Measurements from ENCODE around the gene SIGMAR1.

The SIGMAR1 gene

DNA sequence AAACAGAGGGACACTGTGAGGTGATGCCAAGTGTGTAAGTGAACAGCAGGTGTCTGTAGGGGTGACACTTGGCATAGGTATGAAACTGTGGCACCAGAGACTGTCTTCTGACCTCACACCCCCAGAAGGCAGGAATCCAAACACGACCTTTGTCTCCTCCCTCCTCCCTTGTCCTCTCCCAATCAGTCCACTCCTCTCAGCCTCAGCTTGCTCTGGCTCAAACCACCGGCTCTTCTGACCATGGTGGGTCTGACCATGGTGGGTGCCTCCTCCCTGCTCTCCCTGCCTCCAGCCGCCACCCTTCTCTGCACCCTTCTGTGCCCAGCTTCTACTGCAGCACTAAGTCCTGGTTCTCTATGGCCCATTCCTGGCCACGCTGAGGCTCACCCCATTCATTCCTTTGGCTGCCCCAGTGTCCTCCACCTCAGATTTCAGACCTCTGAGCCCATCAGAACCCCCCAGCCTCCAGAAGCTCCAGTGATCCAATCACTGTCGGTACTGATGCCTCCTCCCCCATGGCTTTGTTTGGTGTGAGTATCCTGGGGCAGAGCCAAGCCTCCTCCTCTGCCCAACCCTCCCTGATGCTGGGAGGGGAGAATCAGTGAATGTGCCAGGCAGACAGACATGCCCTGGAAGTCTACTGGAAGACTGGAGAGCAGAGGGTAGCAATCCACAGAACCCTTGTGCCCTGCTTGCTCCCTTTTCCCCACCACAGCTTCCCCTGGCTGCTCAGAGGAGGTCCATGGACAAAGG, 7.0 kb downstream of the SIGMAR1 start:
- DNase-seq (ENCODE audit: low spot score): no peak

DNA sequence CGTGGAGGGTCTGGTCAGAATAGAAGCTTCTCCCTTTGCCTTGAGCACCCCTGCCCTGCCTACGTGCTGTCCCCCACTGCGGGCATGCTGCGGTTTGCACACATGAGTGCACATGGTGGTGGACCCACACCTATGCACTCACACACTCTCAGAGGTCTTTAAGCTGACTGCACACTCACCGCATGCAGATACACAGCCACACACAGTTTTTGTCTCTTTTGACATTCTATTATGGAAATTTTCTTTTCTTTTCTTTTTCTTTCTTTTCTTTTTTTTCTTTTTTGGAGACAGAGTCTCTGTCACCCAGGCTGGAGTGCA, 8.1 kb downstream of the SIGMAR1 start:
- no peak for DNase-seq (ENCODE audit: low spot score)

DNA sequence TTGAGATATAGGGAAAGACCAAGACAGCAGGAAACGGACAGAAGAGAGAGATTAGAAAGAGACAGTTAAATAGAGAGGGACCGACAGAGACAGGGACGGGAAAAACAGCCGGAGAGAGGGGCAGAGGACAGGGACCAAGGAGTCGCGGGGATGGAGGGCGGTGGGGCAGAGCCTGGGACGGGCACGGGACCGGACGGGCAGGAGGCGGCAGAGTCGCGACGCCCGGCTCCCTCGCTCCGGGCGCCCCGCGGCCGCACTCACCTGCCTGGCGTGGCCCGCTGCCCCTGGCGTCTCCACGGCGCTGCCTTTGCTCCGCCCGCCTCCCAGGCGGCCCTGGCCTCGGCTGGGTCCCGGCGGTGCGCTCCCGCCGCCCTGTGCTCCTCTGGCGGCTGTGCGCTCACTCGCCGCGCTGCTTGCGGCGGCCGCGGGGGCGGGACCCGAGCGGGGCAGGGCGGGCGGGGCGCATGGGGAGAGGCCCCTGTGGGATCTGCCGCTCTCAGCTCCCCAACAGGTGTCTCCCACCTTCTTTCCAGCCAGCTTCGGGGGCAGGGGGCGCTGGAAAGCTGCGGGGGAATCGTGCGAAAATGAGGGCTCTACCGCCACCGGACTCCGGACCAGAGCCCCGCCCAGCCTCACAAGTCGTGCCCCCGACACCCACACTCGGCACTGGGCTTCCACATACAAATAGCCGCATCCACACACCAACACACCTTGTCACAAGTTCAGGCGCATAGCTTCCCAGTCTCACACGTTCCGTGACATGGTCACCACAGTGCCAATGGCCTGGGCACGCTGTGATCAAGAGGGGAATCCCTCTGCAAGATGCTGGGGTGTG, 8.7 kb downstream of the SIGMAR1 start, which contains the start of gene ARID3C:
ARID3C (minus strand) TSS at position 411 of the 835 bp plus-strand sequence. CDS start 1,052 bp downstream, outside the sequence.
- DNase-seq (ENCODE audit: low spot score): peak; percentile 67

DNA sequence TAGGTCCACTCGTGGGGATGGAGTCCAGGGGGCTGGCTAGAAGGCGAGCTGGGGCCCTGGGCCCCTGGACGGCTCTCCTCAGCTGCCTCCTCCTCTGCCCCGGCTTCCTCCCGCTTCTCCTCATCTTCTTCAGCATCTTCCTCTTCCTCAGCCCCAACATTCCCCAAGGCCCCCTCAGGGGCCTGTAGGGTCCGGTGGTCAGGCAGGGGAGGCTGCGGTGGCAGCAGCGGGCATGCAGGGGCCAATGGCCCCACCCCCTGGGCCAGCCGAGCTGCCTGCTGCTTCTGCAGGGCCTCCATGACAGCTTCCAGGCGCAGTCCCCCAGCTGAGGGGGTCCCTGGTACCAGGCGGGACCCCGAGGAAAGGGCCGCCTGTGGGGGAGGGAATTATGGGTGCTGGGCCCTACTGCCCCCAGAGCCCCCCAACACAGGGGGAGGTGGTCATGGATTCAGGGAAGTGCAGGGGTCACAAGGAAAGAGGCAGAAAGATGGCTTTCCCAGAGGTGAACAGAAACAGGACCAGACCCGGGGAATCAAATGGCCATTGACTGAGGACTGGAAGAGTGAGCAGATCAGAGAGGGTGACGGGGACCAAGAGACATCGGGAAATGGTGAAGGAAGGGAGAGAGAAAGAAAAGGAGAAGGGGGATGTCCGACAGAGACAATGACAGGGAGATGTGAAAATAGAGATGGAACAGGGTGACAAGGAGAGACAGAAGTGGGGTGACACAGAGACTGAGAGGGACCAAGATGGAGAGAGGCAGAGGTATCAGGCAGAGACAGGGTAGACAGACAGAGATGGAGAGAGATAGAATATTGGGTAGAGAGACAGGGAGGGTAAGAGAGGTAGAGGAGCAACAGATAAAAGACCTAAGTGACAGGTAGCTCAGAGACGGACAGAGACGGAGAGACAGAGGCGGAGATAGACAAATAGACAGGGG, 9.6 kb downstream of the SIGMAR1 start:
- no peak for DNase-seq (ENCODE audit: low spot score)

DNA sequence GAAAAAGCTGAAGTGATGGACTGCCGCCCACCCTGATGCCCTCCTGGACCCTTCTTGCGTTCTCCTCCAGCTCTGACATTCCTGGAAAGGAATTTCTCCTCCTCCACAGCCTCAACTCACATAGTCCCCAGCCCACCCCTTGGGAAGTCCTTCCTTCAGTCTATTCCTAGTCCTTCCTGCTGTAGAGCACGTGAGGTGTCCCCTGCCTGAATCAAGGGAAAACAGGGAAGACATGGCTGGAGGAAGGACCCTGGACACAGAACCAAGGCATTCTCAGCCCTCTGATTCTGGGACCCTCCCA, 12.5 kb downstream of the SIGMAR1 start:
- DNase-seq (ENCODE audit: low spot score): no peak

DNA sequence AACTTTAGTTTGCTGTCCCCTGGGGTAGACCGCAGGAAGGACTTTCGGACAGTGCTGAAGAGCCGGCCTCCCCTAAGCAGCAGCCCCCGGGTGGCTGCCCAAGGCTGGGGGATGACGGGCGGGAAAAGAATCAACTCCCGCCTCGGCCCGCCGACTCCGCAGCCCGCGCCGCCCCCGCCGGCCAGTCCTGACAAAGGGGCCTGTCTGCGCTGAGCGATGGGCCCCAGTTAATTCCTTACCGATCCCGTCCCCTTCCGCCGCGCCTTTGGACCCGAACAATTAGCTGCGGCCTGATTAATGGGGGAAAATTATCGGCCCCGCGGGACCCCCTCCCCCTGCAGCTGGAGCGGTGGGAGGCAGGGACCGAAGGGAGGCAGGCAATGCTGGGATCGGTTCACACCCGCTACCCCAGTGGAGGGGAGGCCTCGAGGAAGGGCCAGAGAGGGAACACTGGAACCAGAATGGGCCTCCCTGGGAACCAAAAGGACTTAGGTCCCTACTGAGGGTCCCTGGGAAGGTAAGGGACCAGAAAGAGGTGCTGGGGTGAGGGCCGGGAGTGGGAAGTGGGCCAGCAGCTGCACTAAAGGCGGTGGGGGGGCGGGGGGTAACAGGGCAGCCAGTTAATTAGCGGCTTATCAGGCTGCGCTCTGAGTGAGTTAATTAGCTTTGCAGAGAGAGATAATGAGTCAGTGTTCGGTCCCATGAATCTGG, 13.0 kb downstream of the SIGMAR1 start:
- no peak for DNase-seq (ENCODE audit: low spot score)

DNA sequence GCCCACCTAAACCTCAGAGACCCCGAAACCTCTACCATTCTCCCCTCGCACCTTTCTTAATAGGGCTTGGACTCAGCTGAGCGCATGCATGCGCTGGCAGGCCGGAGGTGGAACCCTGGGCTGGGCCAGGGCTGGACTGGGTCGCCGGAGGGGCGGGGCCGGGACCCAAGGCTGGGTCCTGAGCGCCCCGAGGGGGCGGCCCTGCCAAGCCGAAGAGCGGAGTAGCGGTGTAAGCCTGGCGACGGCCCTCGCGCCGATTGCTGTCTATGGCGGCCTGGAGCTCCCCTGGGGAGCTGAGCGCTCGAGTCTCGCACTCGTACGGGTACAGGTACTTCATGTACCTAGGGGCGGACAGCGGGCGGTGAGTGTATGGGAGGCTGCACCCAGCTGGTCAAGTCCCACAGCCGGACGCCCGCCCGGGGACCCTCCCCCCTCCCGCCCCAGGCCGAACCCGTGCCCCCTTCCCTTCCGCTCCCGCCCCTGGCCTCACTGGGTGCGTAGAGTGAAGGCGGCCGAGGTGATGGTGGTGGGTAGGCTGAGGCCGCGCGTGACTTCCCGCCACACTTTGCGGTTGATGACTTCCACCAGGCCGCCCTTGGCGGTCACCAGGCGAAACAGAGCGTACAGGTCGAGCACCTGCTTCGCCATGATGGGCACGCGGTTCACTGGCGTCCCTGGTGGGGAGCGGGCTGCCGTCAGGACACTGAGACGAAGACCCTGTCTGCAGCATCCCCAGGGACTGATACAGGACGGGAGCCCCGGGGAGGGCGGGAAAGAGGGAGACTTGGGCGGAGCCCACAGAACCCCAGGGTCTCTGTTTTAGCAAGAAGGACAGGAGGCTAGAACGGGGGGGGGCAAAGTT, 14.0 kb downstream of the SIGMAR1 start:
- no peak for DNase-seq (ENCODE audit: low spot score)

DNA sequence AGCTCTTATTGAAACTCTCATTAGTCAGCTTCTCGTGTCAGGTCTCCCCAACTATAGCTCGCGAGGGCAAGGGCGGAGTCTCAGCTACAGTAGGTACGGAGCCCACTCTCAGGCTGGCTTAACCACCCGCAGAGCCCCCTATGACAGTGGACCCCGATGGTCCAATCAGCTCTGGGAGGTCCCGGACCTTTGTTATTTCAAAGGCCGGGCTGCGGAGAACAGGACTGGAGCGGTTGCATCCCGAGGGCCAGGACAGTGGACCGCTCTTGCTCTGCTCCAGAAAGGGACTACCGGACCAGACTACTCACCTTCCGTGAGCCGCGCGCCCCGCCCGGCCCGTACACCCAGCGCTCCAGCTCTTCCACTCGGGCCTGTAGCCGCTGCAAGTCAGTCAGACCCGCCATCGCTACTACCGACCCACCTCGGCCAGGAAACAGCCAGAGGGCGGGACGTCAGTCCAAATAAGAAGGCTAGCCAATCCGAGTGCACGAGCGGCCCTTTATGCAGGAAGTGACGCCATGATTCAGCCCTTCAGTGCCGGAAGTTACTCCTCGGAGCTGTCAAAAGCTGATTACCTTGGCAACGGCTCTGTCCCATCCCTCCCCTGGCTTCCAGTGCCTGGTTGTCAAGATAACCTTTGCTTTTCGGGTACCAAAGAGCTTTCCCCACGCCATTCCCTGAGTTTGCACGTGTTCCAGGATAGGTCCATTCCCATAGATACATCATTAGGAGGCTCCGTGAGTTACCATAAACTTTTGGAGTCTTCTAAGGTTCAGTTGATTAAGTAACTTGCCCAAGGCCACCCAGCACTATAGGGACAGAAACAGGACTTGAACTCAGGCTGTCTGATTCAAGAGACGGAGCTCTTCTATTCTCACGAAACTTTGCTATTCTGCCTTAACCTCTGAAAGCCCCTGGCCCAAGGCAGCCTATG, 17.3 kb downstream of the SIGMAR1 start, which contains the start of gene DCTN3:
DCTN3 (minus strand) TSS at position 435 of the 934 bp plus-strand sequence; CDS start at position 404, 31 bp downstream.
- DNase-seq (ENCODE audit: low spot score): peak; percentile 97

DNA sequence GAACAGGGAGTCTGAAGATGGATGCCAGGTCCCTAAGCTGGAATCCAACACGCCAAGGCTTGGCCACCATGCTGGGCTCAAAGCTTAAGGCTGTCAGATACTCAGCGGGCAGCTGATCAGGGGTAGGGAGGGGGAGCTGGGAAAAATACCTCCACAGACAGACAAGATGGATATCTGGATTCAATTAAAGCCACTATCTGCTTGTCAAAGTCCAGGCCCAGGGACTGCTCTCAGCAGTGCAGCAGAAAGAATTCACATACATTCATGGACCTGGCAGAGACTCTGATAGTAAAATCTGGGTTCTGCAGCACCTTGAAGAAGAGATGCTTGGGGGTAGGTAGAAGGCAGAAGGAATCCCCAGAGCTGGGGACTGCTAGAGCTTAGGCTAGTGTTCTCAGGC, 22.5 kb downstream of the SIGMAR1 start:
- no peak for DNase-seq (ENCODE audit: low spot score)

DNA sequence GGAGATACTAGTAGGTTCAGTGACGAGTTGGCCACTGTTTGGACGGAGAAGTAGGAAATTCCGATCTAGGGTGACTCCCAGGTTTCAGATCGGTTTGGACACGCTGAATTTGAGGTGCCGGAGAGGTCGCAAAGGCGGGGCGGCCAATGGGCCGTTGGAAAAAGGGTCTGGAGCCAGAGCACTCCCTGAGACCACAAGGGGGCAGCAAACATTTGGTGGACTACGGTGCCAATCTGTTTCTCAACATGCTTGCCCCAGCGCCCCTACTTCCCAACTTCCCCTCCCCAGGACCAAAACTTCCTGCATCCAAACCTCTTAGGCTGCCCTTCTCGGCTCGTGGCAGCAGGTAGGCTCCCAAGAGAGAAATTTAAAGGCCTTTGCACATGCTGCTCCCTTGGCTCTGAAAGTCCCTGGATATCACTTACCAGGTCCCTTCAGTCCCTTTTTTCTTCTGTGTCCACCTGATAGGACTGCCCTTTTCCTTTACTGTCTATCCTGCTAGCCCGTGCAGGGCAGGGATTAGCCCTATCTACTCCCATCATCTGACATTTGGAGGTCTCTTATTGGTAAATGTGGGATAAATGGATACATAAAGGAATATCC, 24.7 kb downstream of the SIGMAR1 start:
- peak; percentile 88 for DNase-seq (ENCODE audit: low spot score)

DNA sequence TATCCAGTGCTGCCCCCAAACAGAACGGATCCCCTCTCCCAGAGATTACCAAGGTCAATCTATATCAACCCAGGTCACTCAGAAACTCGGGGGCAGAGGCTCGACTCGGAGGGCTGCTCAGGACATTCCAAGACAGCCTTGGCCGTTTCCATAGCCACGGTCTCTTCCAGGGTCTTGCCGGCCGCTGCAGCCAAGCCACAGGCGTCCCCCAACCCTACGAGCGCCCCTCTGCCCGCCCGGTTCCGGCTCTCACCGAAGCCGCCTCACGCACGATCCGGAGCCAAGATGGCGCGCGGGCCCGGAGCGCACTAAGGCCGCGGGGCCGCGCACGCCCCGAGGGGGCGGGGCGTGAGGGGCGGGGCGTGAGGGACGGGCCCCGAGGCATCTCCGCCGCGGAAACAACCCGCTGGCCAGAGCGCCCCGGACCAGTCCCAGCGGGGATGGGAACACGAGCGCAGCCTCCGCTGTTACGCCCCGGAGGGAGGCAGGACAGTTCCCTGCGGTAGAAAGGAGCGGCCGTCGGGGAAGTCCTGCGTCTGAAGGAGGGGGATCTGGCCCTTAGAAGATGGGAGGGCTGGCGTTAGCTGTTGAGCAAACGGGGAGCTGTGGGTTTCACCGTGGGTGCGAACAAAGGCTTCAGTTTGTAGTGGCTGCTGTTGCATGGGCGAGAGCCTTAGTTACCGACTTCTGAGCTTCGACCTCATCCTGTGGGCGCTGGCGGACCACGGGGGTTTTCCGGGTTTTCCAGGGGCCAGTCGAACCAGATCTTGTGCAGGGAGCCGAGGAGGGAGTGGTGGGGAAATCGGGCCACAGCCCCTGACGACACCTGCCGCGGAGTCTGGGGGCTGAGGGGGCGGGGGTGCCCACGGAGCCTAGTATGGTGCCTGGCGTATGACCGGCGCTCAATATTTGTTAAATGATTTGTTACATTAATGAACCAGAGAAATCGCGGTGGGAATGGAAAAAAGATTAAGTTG, 25.5 kb downstream of the SIGMAR1 start, which contains the start of gene RPP25L:
RPP25L (minus strand) TSS at position 287 of the 977 bp plus-strand sequence. CDS start 801 bp downstream, outside the sequence.
- DNase-seq (ENCODE audit: low spot score): peak; percentile 98

DNA sequence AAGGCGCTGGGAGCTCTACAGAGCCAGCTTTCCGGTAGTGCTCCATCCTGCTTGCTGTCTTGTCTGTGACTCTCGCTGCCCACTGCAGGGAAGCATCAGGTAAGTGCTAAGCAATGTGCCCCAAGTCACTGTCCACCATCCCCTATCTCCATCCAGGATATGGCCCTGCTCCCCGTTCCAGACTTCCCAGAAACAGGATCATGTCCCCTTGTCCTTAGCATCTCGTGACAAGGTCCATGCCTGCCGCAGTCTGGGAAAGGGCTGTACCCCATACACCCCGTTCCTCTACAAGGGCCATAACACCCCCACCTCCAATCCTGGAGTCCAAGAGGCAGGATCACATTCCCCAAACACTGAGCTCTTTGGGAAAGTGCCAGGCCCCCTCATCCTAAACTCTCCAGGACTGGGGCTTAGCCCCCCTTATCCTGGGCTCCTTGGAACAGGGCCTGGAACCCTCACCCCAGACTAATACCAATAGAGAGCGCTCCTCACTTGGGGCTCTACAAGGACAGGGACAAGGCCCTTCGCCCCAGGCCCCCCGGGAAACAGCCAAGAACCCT, 26.3 kb downstream of the SIGMAR1 start:
- peak; percentile 18 for DNase-seq (ENCODE audit: low spot score)

DNA sequence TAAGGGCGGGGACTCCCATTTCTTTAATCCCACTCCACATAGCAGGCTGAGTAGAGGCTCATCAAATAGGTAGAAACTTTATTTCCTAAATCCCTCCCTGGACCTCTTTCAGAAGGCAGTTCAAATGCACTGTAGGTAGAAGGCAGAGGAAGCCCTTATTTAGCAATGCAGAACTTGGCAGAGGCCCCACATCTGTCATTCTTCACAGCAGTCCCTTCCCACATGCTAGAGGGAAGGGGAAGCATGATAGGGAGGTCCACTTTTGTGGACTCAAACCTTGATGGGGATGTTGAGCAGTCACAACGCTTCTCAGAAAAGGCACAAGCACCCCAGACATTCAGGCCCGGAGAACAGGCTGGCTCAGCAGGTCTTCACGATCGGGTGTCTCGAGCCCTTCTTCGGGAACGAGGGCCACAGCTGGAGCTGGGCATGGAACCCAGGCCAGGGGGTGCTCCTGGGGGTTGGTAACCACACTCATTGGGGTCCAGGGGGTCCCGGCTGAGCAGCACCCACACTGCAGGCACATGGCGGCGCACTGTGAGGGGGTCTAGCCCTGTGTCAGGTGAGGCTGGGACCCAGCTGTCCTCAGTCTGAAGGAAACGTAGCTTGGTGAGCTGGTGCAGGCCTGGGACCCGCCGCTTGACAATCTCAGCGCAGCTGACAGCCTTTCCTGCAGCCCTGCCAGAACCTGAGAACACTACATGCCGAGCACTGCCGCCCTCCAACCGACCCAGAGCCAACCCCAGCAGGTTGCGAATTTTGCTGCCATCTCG, 27.0 kb downstream of the SIGMAR1 start:
- no peak for DNase-seq (ENCODE audit: low spot score)

DNA sequence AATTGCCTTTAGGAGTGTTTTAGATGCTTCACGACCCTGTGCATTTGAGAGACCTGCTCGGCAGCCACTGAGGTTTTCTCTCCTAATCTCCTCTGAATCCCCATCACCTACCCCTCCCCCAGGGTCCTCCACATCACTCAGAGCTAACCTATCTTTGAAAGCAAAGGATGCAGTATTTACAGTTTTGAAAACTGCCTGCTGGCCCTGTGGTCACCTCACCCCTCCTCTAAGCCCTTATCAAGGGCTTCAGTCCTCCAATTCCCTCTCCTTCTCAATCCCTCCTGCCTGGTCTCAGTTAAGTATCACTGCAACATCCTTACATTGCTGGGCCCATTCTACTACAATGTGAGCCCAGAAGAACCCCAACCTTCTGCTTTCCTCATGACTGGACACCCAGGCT, 30.3 kb downstream of the SIGMAR1 start:
- DNase-seq (ENCODE audit: low spot score): no peak

DNA sequence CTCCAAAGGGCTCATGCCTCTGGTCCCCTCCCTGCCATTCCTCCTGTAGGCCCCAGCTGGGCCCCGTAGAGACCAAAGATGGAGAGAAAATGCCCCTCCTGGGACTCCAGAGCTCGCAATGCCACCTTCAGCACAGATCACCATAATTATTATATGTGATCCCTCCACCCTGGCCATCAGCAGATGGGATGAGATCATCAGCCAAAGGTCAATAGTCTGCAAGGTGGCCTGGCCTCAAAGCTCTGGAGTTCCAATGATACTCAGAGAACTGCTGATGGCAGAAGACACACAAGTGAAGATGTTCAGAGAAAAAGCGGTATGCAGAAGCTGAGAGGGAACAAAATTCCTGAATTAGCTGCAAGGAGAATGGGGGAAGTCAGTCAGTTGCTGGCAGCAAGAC, 30.7 kb downstream of the SIGMAR1 start:
- no peak for DNase-seq (ENCODE audit: low spot score)

DNA sequence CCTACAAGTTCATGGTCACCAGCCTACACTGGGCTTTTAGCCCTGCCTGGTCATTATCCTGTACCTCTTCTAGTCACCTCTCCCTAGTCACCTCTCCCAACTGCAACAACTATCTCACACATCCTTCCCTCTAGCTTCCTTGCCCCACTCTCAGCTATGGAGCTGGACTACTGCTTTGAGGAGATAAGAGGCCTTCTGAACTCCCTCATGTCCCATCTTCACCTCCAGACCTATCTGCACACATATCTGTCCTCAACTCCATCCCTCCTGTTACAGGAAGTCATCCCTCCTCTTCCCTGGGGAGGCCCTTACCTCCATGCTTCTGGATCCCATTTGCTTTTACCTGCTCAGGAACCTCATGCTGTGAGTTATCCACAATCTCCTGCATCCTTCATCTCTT, 31.4 kb downstream of the SIGMAR1 start:
- no peak for DNase-seq (ENCODE audit: low spot score)
